SH-SY5Y (cell line): ENCODE data around the gene TC2N.

Experiments used
- GATA2 ChIP-seq: IDR thresholded peaks from 2 replicates; pipeline ENCODE4 v1.6.1; 2011; ENCODE audit warnings: mild to moderate bottlenecking, low read depth, low read length
- GATA3 ChIP-seq: IDR thresholded peaks from 2 replicates; pipeline ENCODE4 v1.6.1; 2011; ENCODE audit warnings: low read depth, mild to moderate bottlenecking, low read length, moderate library complexity

DNA sequence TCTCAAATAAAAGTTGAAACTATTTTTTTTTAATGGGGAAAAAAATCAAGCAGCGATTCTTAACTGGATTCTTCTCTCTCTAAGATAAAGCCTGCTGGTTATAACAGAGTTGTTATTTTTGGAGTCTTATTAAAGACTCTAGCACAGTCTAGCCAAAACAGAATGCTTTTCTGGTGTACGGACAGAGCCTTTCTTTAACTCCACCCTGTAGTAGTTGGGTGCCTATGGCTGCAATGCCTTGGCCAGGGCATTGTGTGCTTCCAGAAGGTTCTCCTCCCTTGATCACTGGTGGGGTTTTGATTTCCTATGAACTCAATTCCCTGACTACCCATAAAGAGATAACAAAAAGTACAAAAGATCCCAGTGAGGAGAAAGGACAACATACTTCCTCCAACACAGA is 35.7 kb upstream of the TC2N start:
- TF ChIP-seq GATA2 = no peak
- no peak for TF ChIP-seq GATA3
